Keratinocyte (primary cell): ENCODE results near the gene CA9.

ENCODE experiments used
- CTCF ChIP-seq, 3 experiments: IDR thresholded peaks in 1 of 3; conservative IDR thresholded peaks in 1 of 3; optimal IDR thresholded peaks in 1 of 3; 2 replicates in 2 of 3; 3 replicates in 1 of 3; pipeline versions ENCODE3 to v1.5.1; 2011; ENCODE audit warnings: low read length in 3 of 3, mild to moderate bottlenecking in 3 of 3, moderate library complexity in 2 of 3, control low read depth in 1 of 3, inconsistent platforms in 1 of 3; ENCODE audit not compliant: insufficient read depth in 2 of 3; ENCODE audit errors: extremely low read depth in 1 of 3
- EZH2 ChIP-seq: IDR thresholded peaks from one replicate; pipeline ENCODE4 v1.6.1; 2012; ENCODE audit warnings: inconsistent platforms, mild to moderate bottlenecking, low read length, moderate library complexity

DNA sequence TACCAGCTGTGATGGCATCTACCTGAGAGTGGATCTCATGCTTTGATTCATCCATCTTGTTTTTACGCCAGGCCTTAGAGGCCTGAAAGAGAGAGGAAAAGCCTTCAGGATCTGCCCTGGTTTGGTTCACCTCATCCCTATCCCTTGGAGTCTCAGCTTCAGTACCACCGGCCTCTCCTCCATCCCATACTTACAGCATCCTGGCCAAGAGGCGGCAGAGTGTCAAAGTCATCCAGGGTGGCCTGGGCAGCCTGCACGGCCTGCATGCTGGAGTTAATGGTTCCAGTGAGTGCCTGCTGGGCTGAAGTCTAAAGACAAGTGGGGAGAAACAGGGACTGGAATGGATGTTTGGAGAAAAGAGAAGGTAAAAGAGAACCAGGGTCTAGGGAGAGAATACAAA lies 45.8 kb downstream of the CA9 start:
- TF ChIP-seq CTCF (optimal IDR thresholded peaks at IDR 0.05 in 1 of 3, IDR thresholded peaks at IDR 0.05 in 1 of 3, conservative IDR thresholded peaks at IDR 0.05 in 1 of 3; ENCODE audit: extremely low read depth in 1 of 3, insufficient read depth in 2 of 3, low read length in 3 of 3) (no peak), EZH2 (no peak)
